Fibroblast of gingiva (primary cell): ENCODE results near the gene ZNF813.
"Not testable (repeated sequence)": the region's sequence is repeated elsewhere in the genome, so short reads cannot be mapped to it uniquely, and the experiment has no call there.

ENCODE experiments used
- DNase-seq: peaks from one replicate; pipeline ENCODE4 v3.0.0-alpha.2; 2011; ENCODE audit warnings: low read depth

ZNF813 gene

GRCh38 chr19:53483751-53484150 lies 16.2 kb downstream of the ZNF813 start:
- not testable (repeated sequence) for DNase-seq

DNA sequence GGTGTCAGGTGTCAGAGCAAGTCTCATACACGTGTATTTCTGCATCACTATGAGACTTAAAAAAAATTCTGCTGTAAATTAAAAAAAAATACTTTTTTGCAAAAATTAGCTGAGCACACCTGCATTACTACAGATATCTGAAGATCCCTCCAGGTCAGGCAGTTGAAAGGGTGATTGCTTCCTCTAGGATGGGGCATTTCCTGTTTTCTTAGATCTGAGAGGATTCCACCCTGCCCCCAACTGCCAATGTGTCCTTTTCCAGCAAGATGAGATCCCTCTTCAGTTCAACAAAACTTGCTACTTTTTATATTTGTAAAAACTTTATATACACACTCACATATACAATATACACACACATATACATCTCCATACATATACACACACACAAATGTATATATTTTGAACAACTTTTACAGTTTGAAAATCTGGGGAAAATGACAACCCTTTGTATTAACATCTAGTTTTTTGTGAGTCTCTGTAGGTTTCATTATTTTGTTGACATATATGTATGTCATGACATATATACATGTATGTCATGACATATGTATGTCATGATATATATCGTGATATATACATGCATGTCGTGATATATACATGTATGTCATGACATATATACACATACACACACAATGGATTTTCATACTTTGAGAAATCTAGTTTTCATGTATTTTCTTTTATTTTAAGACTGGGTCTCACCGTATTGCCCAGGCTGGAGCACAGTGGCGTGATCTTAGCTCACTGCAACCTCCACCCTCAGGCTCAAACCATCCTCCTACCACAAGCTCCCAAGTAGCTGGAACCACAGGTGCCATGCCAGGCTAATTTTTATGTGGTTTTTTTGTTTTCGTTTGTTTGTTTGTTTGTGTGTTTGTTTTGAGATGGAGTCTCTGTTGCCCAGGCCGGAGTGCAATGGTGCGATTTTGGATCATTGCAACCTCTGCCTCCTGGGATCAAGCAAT lies 17.8 kb downstream of the ZNF813 start:
- no peak for DNase-seq

GRCh38 chr19:53492153-53492552 lies 24.6 kb downstream of the ZNF813 start:
- no peak for DNase-seq

GRCh38 chr19:53497311-53498023 lies 29.9 kb downstream of the ZNF813 start:
- DNase-seq: peak; percentile 57

- DNase-seq: not testable (repeated sequence)
Measured at GRCh38 chr19:53498024-53498395, 30.5 kb downstream of the ZNF813 start.

DNA sequence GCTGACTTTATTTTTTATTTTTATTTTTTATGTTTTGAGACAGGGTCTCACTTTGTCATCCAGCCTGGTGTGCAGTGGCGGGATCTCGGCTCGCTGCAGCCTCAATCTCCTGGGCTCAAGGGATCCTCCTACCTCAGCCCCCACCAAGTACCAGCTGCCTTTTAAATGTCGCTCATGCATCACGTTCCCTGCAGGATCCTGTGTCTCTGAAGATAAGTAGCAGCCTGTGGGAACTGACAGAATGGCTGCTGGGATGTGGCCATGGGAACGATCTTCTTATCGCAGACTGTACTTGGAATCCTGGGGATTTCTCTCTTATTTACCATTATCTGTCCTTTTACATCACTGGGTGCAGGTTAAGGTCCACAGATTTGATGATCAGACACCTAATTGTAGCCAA lies 35.6 kb downstream of the ZNF813 start:
- DNase-seq: not testable (repeated sequence)

DNA sequence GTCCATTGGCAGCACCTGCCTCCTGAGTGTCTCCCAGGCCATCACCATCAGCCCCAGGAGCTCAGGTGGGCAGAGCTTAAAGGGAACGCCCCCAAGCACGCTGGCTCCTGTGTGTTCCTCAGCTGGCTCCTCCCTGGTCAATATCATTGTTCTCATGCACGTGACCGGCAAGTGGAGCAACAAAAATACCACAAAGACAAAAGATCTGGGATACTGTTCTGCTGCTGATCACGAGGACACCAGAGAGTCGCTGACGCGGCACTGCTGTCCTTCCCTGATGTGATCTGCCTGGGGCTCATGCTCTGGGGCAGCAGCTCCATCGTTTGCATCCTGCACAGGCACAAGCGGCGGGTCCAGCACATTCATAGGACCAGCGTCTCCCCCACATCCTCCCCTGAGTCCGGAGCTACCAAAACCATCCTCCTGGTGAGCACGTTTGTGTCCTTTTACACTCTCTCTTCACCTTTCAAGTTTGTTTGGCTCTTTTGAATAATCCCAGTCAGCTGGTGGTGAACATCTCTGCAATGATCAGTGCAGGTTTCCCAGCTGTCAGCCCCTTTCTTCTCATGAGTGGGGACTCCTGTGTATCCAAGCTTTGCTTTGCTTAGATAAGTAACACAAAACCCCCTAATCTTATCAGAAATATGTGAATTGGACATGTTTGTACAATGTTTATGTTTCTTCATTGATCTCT lies 36.3 kb downstream of the ZNF813 start:
- DNase-seq: not testable (repeated sequence)

- DNase-seq: not testable (repeated sequence)
Measured at GRCh38 chr19:53504365-53504703, 36.8 kb downstream of the ZNF813 start.

GRCh38 chr19:53504885-53505284 lies 37.4 kb downstream of the ZNF813 start:
- DNase-seq: no peak

DNA sequence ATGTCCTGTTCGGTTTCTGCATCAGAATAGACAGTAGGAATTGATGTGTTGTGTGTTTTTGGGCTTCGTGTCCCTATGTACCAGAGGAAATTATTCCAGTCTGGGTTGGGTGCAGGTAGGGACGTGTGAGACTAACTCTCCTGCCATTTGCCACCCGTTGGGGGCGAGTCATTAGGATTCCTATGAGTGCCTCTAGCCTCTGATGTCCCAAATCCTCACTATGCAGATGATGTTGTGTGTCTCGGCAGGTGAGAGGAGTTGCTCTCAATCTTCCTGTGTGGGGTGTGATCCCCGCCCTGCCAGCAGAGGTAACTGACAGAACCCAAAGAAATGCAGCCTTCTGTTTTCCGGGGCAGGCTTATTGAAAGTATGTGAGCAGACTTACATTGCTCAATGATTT lies 39.2 kb downstream of the ZNF813 start:
- no peak for DNase-seq

- DNase-seq: no peak
Measured at GRCh38 chr19:53507523-53508442, 40.2 kb downstream of the ZNF813 start.

- DNase-seq: no peak
Measured at GRCh38 chr19:53509443-53509842, 41.9 kb downstream of the ZNF813 start.

DNA sequence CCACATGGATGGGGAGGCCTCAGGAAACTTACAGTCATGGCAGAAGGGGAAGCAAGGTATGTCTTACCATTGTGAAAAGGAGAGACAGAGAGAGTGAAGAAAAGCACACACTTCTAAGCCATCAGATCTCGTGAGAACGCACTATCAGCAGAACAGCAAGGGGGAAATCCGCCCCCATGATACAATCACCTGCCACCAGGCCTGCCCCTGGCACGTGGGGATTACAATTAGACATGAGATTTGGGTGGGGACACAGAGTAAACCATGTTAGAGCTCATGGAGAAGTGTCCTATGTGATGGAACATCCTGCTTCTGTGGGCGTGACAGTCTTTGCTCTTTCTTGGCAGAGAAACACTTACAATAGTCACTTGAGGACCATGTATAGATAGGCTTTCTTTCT lies 42.3 kb downstream of the ZNF813 start:
- no peak for DNase-seq

DNA sequence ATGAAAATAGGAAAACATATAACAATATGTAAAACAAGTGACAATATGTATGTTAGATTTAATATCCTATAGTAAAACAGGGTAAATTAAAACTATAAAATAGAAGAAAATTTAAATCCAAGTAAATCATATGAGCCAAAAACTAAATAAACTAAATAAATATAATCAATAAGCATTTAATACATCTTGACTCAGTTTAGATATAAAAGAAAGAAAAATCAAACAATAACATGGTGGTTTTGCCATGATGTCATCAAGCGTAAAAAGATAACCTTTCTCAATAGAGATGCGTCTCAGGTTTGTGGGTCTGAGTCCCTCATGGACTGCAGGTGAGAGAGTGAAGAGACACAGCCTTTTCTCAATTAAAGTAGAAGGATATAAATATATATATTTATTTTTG lies 43.8 kb downstream of the ZNF813 start:
- DNase-seq: no peak

GRCh38 chr19:53511933-53512374 lies 44.4 kb downstream of the ZNF813 start:
- peak; percentile 23 for DNase-seq

- not testable (repeated sequence) for DNase-seq
Measured at GRCh38 chr19:53515047-53515446, 47.5 kb downstream of the ZNF813 start.

DNA sequence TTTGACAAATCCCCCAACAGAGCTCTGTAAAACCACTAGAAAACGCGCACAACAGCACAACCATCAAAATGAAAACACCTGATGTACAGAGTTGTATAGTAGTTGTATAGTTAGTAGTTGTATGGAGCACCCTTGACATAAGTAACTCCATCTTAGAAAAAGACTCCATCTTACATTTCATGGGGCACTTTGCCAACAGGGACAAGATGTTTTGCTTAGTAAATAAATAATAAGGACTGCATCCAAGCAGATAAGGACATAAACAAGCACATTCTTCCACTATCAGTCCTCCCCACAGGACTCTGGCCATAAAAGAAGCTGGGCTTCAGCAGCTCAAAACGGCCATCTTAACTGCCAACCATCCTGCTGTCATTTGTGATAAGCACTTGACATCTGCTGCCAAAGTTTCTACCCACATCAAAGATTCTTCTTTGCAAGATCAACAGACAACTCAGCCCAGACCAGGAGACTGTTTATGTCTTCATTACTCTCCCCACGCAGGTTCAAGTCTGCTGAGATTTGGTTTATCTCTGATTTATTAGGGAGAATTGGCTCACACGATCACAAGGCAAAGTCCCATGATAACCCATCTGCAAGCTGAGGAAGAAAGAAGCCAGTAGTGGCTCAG lies 49.7 kb downstream of the ZNF813 start:
- DNase-seq: no peak

- DNase-seq: no peak
Measured at GRCh38 chr19:53518121-53518520, 50.6 kb downstream of the ZNF813 start.

DNA sequence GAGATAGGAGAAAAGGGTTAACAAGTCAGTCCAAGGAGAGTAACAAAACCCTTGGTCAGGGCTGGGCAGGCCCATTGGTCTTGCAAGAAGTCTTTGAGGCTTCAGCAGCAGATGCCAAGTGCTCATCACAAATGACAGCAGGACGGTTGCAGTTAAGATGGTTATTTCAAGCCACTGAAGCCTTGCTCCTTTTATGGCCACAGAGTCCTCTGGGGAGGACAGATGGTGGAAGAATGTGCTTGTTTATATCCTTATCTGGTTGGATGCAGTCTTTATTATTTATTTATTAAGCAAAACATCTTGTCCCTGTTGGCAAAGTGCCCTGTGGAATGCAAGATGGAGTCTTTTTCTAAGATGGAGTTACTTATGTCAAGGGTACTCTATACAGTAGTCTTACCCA lies 51.2 kb downstream of the ZNF813 start:
- no peak for DNase-seq

DNA sequence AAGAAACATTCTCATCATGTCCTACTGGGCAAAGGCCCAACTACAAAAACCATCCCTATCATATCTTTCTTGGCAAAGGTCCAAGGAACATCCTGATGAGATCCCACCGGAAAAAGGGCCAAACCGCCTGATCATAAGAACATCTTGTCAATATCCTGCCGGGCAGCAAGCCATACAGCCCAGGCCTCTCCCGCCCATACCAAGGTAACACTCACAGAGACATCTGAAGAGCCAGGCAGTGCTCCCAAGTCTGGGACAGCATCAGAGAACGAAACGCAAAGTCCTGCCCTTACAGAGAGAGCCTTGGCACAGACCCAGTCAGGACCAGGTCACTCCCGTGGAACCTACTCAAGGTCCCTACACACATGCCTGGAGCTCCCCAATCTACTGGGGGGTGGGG lies 51.9 kb downstream of the ZNF813 start:
- no peak for DNase-seq

GRCh38 chr19:53520163-53520546 lies 52.6 kb downstream of the ZNF813 start:
- no peak for DNase-seq
